CD4-positive, alpha-beta T cell treated with Interleukin-1 beta for 1 hour (primary cell): ENCODE data around the gene CYP2A6.

Source experiments
- DNase-seq, 2 donors: peaks; one replicate each; pipeline ENCODE4 v3.0.0-alpha.2; 2020 to 2022

The CYP2A6 gene

DNA sequence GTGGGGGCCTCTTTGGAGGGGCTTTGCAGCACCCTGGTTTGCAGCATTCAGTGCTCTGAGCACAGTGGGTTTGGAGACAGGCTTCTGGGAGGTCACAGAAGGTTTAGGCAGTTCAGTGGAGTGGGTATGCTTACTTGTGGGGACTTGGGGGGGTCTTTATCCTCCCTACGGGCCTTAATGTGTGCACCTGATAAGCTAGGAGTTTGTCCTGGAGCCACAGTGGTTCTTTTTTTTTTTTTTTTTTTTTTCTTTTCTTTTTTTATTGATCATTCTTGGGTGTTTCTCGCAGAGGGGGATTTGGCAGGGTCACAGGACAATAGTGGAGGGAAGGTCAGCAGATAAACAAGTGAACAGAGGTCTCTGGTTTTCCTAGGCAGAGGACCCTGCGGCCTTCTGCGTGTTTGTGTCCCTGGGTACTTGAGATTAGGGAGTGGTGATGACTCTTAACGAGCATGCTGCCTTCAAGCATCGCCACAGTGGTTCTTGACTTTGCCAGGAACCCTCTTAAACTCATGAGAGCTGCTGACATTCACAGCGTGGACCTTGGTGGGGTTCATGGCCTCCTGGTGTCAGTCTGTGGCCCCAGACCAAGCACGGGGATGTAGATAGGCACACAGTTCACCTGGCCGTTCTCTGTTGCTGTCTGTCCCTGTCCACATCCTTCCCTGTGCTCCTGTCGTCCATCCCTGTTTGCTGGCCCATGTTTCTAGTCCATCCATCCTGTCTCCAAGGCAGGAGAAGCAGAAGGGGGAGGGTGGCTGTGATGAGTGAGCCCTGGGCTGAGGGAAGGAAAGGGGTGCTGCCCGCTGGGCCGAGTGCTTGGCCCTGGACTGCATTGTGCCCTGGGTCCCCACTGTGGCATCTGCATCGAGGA, 48.6 kb downstream of the CYP2A6 start:
- no peak for DNase-seq

GRCh38 chr19:40800997-40801377, 49.3 kb downstream of the CYP2A6 start:
- DNase-seq, result no peak

DNA sequence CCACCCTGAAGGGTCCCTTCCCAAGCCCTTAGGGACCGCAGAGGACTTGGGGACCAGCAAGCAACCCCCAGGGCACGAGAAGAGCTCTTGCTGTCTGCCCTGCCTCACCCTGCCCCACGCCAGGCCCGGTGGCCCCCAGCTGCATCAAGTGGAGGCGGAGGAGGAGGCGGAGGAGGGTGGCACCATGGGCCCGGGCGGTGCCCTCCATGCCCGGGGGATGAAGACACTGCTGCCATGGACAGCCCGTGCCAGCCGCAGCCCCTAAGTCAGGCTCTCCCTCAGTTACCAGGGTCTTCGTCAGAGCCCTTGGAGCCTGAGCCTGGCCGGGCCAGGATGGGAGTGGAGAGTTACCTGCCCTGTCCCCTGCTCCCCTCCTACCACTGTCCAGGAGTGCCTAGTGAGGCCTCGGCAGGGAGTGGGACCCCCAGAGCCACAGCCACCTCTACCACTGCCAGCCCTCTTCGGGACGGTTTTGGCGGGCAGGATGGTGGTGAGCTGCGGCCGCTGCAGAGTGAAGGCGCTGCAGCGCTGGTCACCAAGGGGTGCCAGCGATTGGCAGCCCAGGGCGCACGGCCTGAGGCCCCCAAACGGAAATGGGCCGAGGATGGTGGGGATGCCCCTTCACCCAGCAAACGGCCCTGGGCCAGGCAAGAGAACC, 49.8 kb downstream of the CYP2A6 start:
- DNase-seq, result no peak

- no peak for DNase-seq
Measured at GRCh38 chr19:40799558-40800338, 50.5 kb downstream of the CYP2A6 start.

GRCh38 chr19:40798683-40799557, 51.3 kb downstream of the CYP2A6 start, which contains the start of gene EGLN2:
Gene EGLN2 (plus strand): TSS chr19:40799191. CDS start chr19:40800573, 1,382 bp downstream.
- peak; percentile 100 for DNase-seq

DNA sequence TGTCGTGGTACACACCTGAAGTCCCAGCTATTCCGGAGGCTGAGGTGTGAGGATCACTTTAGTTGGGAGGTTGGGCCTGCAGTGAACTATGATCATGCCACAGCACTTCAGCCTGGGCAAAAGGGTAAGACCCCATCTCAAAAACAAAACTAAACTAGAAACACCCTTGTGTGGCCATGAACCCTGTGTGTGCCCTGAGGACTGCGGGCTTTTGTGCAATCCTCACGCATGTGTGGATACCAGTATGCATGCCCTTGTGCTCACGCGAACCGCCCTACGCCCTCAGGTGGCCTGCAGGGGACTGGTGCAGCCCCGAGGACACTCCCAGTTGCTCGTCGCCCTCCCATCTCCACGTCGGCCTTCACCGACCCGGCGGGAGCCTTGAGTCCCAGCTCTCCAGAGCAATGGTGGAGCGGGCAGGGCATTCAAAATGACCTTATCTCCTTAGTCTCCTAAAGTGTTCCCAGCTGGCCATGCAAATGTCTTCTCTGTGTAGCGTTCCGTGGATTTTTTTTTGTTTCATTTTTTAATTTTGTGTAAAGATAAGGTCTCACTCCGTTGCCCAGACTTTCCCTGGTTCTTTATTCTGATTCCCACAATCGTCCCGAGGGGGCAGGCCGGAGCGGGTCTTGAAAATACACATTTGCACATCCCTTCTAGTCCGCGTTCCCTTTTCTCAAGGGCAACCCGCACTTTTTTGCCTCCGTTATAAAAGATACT, 52.1 kb downstream of the CYP2A6 start:
- DNase-seq, result peak; percentile 75 to 82

GRCh38 chr19:40797166-40797962, 52.9 kb downstream of the CYP2A6 start:
- DNase-seq, result no peak
